ENCODE results near the gene UHRF2. TPM values are rescaled to one million over a fixed set of nuclear protein-coding genes. Genes with fewer than 3 reads are reported as not detected.

Gene UHRF2
- total and polyA plus RNA-seq, 12 donors, result 9.6 to 19.7 (median 13.1) TPM

GRCh38 chr9:6498982-6499381 lies 86.0 kb downstream of the UHRF2 start:
- no peak for DNase-seq
- Histone ChIP-seq H3K4me1 (peaks cover 0 to 5% (median 0%) of the 10 kb centered on the region in 9 donors), H3K27ac (no peak overlapping the region), H3K9me3 (no peaks in the 10 kb centered on the region), H3K27me3 (no peaks in the 10 kb centered on the region), H3K36me3 (peaks cover 0 to 100% (median 36%) of the 10 kb centered on the region in 9 donors), H3K4me3 (no peak overlapping the region)
- no peak for ATAC-seq
- intact Hi-C loops (cut with DNase I), result loop anchor here in 2 of 10 donors (10.0 kb wide), 1 partner anchor 144 kb away; no protein-coding TSS in a partner anchor
- 93 to 94% methylated on average over 1 of the region's 1 CpG for WGBS, 2 donors
- no peak for TF ChIP-seq CTCF (IDR thresholded peaks at IDR 0.05)

GRCh38 chr9:6501526-6502210 lies 88.7 kb downstream of the UHRF2 start:
- Histone ChIP-seq H3K4me1 (no peaks in the 10 kb centered on the region), H3K9me3 (no peaks in the 10 kb centered on the region), H3K4me3 (no peak overlapping the region), H3K36me3 (peaks cover 0 to 100% (median 59%) of the 10 kb centered on the region in 9 donors), H3K27ac (no peak overlapping the region), H3K27me3 (no peaks in the 10 kb centered on the region)
- 67 to 75% methylated on average over 2 of the region's 2 CpGs for whole genome bisulfite sequencing, 2 donors
- TF ChIP-seq CTCF (IDR thresholded peaks at IDR 0.05), result no peak
- DNase-seq, result no peak
- no peak for ATAC-seq
- intact Hi-C loops (cut with DNase I), result no loop called here

- no peak overlapping the region for H3K27ac ChIP-seq
- DNase-seq, result no peak
- H3K27me3 ChIP-seq, result no peaks in the 10 kb centered on the region
- H3K4me1 ChIP-seq, result no peaks in the 10 kb centered on the region
- WGBS, 2 donors, result 97 to 98% methylated on average over 3 of the region's 3 CpGs
- peaks cover 0 to 100% (median 61%) of the 10 kb centered on the region in 9 donors for H3K36me3 ChIP-seq
- no peaks in the 10 kb centered on the region for H3K9me3 ChIP-seq
- H3K4me3 ChIP-seq, result no peak overlapping the region
- no peak for TF ChIP-seq CTCF (IDR thresholded peaks at IDR 0.05)
- ATAC-seq, result no peak
- intact Hi-C loops (cut with DNase I), result no loop called here
These were observed 89.4 kb downstream of the UHRF2 start for GRCh38 chr9:6502399-6502798.

- intact Hi-C loops (cut with DNase I), result no loop called here
- no peaks in the 10 kb centered on the region for H3K9me3 ChIP-seq
- WGBS, 2 donors, result 91% methylated on average over 2 of the region's 2 CpGs
- TF ChIP-seq CTCF (IDR thresholded peaks at IDR 0.05), result no peak
- no peaks in the 10 kb centered on the region for H3K27me3 ChIP-seq
- DNase-seq, result no peak
- H3K27ac ChIP-seq, result no peak overlapping the region
- peaks cover 0 to 73% (median 41%) of the 10 kb centered on the region in 9 donors for H3K36me3 ChIP-seq
- no peak overlapping the region for H3K4me3 ChIP-seq
- no peaks in the 10 kb centered on the region for H3K4me1 ChIP-seq
- no peak for ATAC-seq
These were observed 93.6 kb downstream of the UHRF2 start for GRCh38 chr9:6506571-6506970.

All from heart right ventricle (tissue), 16 donors.